Dermis microvascular lymphatic vessel endothelial cell (primary cell): ENCODE results near the gene GNAL. TPM values are rescaled to one million over a fixed set of nuclear protein-coding genes. Genes with fewer than 3 reads are reported as not detected.

ENCODE experiments used
- DNase-seq, 2 donors: peaks; one replicate each; pipeline versions ENCODE4 v3.0.0 to v3.0.0-alpha.2; 2010; ENCODE audit warnings: low read depth in 2 of 2
- total RNA-seq: library from RNA; depleted of rRNA; stranded (reverse); fragments of >200 nt; gene quantifications from 2 replicates; pipeline ENCODE4 v1.2.1, GENCODE V29; 2014

The GNAL gene
- total RNA-seq, 1 donor from 2014 or later = 0.39 TPM

- DNase-seq = no peak
Observed at GRCh38 chr18:11724781-11725180, 35.7 kb downstream of the GNAL start.

GRCh38 chr18:11726556-11726955 is 37.5 kb downstream of the GNAL start:
- no peak for DNase-seq

- peak in 1 of 2 donors; percentile 13 for DNase-seq
Observed at GRCh38 chr18:11728249-11728648, 39.2 kb downstream of the GNAL start.

GRCh38 chr18:11729556-11729955 is 40.5 kb downstream of the GNAL start:
- DNase-seq = no peak

GRCh38 chr18:11733031-11733430 is 44.0 kb downstream of the GNAL start:
- peak; percentile 34 to 63 for DNase-seq

GRCh38 chr18:11736656-11737055 is 47.6 kb downstream of the GNAL start:
- DNase-seq = no peak

- DNase-seq = no peak
Observed at GRCh38 chr18:11739893-11740292, 50.8 kb downstream of the GNAL start.

GRCh38 chr18:11740461-11740860 is 51.4 kb downstream of the GNAL start:
- no peak for DNase-seq

- peak in 1 of 2 donors; percentile 21 for DNase-seq
Observed at GRCh38 chr18:11741505-11742145, 52.6 kb downstream of the GNAL start.

- no peak for DNase-seq
Observed at GRCh38 chr18:11745521-11745920, 56.5 kb downstream of the GNAL start.

GRCh38 chr18:11747286-11747685 is 58.2 kb downstream of the GNAL start:
- no peak for DNase-seq

GRCh38 chr18:11747731-11748130 is 58.7 kb downstream of the GNAL start:
- no peak for DNase-seq

- DNase-seq = no peak
Observed at GRCh38 chr18:11749305-11749704, 60.2 kb downstream of the GNAL start.

GRCh38 chr18:11750171-11750570 is 61.1 kb downstream of the GNAL start:
- DNase-seq = no peak

- DNase-seq = no peak
Observed at GRCh38 chr18:11750581-11751310, 61.7 kb downstream of the GNAL start.

GRCh38 chr18:11751341-11752115 is 62.5 kb downstream of the GNAL start:
- no peak for DNase-seq

GRCh38 chr18:11752116-11752911 is 63.2 kb downstream of the GNAL start:
- DNase-seq = peak in 1 of 2 donors; percentile 43

GRCh38 chr18:11754979-11755378 is 65.9 kb downstream of the GNAL start:
- no peak for DNase-seq

- DNase-seq = no peak
Observed at GRCh38 chr18:11757084-11757590, 68.1 kb downstream of the GNAL start.

- no peak for DNase-seq
Observed at GRCh38 chr18:11759456-11759855, 70.4 kb downstream of the GNAL start.

GRCh38 chr18:11760498-11761167 is 71.6 kb downstream of the GNAL start:
- no peak for DNase-seq
